ENCODE measurements around the gene CTNNA1.
A peak's percentile ranks its signal among the peaks of the same experiment; 100 is the strongest.

CTNNA1 gene

GRCh38 chr5:138869038-138869437 lies 115.8 kb downstream of the CTNNA1 start:
- no peak for ATAC-seq
- TF ChIP-seq, protein P1, sequence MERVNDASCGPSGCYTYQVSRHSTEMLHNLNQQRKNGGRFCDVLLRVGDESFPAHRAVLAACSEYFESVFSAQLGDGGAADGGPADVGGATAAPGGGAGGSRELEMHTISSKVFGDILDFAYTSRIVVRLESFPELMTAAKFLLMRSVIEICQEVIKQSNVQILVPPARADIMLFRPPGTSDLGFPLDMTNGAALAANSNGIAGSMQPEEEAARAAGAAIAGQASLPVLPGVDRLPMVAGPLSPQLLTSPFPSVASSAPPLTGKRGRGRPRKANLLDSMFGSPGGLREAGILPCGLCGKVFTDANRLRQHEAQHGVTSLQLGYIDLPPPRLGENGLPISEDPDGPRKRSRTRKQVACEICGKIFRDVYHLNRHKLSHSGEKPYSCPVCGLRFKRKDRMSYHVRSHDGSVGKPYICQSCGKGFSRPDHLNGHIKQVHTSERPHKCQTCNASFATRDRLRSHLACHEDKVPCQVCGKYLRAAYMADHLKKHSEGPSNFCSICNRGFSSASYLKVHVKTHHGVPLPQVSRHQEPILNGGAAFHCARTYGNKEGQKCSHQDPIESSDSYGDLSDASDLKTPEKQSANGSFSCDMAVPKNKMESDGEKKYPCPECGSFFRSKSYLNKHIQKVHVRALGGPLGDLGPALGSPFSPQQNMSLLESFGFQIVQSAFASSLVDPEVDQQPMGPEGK (CRISPR knock-in tag; IDR thresholded peaks at IDR 0.05; ENCODE audit: borderline replicate concordance), result no peak
- TF ChIP-seq SNAI2 (CRISPR knock-in tag; IDR thresholded peaks at IDR 0.05), result no peak
- no peak for TF ChIP-seq ISL1 (CRISPR knock-in tag; IDR thresholded peaks at IDR 0.05)
- TF ChIP-seq ZNF565 (CRISPR knock-in tag; conservative IDR thresholded peaks at IDR 0.05; ENCODE audit: low read depth), result no peak
- TF ChIP-seq ESRRG (CRISPR knock-in tag; IDR thresholded peaks at IDR 0.05), result no peak
- TF ChIP-seq TCF4 (CRISPR knock-in tag; IDR thresholded peaks at IDR 0.05; ENCODE audit: borderline replicate concordance), result no peak
- TF ChIP-seq OSR1 (CRISPR knock-in tag; IDR thresholded peaks at IDR 0.05), result no peak
- TF ChIP-seq RARB (CRISPR knock-in tag; IDR thresholded peaks at IDR 0.05), result no peak
- TF ChIP-seq BACH2 (CRISPR knock-in tag; IDR thresholded peaks at IDR 0.05; ENCODE audit: borderline replicate concordance), result no peak
- no peak for TF ChIP-seq ARNTL (CRISPR knock-in tag; IDR thresholded peaks at IDR 0.05; ENCODE audit: borderline replicate concordance, low read depth)
- TF ChIP-seq ZFP30 (CRISPR knock-in tag; IDR thresholded peaks at IDR 0.05), result no peak
- no peak for TF ChIP-seq ZC3H10 (CRISPR knock-in tag; IDR thresholded peaks at IDR 0.05)

DNA sequence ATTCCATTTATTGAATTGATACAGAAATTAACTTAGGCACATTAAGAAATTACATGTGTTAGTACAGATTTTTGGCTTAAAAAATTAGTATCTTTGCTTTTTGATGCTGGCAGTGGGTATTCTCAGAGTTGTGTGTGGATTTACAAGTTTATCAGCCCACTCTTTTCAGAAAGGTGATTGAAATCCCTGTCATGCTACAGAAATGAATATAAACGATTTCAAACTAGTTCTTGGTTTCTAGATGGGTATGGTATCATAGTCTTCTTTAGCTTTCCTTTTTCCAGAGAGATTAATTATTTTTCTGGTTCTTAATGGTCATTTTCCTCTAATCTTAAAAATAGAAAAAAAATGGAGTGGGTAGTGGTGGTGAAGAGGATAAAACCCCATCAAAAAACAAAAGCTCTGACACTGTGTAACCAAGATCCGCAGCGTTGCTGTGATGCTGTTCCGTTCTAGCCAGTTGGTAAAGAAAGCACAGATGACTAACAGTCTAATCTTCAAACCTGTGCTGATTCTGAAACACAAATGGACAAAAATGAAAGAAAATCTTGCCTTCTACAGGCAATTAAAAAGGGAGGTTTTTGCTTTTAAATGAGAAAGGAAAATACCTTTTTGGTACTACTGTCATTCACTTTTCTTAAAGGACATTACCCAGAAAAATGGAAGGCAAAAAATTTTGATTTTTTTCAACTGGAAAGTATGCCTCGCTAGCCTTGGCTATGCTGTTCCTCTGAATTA lies 116.7 kb downstream of the CTNNA1 start:
- TF ChIP-seq ZC3H10 (CRISPR knock-in tag; IDR thresholded peaks at IDR 0.05), result no peak
- ATAC-seq, result peak; percentile 39

- no peak for ATAC-seq
- no peak for TF ChIP-seq ZNF8 (CRISPR knock-in tag; IDR thresholded peaks at IDR 0.05)
- TF ChIP-seq CSDC2 (CRISPR knock-in tag; IDR thresholded peaks at IDR 0.05), result no peak
- TF ChIP-seq, protein P2, sequence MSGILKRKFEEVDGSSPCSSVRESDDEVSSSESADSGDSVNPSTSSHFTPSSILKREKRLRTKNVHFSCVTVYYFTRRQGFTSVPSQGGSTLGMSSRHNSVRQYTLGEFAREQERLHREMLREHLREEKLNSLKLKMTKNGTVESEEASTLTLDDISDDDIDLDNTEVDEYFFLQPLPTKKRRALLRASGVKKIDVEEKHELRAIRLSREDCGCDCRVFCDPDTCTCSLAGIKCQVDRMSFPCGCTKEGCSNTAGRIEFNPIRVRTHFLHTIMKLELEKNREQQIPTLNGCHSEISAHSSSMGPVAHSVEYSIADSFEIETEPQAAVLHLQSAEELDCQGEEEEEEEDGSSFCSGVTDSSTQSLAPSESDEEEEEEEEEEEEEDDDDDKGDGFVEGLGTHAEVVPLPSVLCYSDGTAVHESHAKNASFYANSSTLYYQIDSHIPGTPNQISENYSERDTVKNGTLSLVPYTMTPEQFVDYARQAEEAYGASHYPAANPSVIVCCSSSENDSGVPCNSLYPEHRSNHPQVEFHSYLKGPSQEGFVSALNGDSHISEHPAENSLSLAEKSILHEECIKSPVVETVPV (CRISPR knock-in tag; IDR thresholded peaks at IDR 0.05), result no peak
- TF ChIP-seq, protein P3, sequence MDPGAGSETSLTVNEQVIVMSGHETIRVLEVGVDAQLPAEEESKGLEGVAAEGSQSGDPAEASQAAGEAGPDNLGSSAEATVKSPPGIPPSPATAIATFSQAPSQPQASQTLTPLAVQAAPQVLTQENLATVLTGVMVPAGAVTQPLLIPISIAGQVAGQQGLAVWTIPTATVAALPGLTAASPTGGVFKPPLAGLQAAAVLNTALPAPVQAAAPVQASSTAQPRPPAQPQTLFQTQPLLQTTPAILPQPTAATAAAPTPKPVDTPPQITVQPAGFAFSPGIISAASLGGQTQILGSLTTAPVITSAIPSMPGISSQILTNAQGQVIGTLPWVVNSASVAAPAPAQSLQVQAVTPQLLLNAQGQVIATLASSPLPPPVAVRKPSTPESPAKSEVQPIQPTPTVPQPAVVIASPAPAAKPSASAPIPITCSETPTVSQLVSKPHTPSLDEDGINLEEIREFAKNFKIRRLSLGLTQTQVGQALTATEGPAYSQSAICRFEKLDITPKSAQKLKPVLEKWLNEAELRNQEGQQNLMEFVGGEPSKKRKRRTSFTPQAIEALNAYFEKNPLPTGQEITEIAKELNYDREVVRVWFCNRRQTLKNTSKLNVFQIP (CRISPR knock-in tag; IDR thresholded peaks at IDR 0.05; ENCODE audit: borderline replicate concordance, low read depth), result no peak
- TF ChIP-seq ZNF565 (CRISPR knock-in tag; conservative IDR thresholded peaks at IDR 0.05; ENCODE audit: low read depth), result no peak
- TF ChIP-seq, protein P1 (CRISPR knock-in tag; IDR thresholded peaks at IDR 0.05; ENCODE audit: borderline replicate concordance), result no peak
- no peak for TF ChIP-seq GLIS3 (CRISPR knock-in tag; IDR thresholded peaks at IDR 0.05)
Observed at GRCh38 chr5:138870611-138871010, 117.4 kb downstream of the CTNNA1 start.

DNA sequence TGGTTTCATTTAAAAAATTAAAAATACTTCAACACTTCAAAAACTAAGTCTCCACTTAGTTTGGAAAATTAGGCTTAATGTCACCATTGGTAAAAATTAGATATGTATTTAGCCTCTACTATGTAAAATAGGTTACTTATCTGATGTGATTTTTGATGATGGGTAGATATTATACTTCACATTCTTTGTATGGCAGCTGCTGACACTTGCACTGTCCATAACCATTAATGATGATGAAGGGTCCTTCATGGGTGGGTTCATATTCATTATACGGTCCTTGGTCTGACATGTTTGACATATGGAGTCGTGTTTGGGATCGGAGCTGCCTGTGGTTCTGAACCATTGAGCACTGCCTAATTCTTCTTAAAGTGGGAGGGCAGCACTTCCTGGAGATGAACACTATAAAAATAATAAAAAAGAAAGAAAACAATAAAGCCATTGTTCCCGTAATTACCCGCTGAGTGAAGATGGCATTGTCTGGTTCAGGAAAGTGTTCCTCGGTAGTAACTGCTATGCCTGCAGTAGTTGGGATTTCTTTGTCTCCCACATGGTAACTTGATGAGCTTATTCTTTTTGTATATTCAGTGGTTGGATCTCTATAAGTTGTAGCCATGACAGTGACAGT lies 119.7 kb downstream of the CTNNA1 start:
- no peak for ATAC-seq
- TF ChIP-seq RARB (CRISPR knock-in tag; IDR thresholded peaks at IDR 0.05) (no peak), ZFP3 (CRISPR knock-in tag; IDR thresholded peaks at IDR 0.05) (no peak), ZNF70 (CRISPR knock-in tag; IDR thresholded peaks at IDR 0.05) (no peak), BACH2 (CRISPR knock-in tag; IDR thresholded peaks at IDR 0.05; ENCODE audit: borderline replicate concordance) (no peak), OSR1 (CRISPR knock-in tag; IDR thresholded peaks at IDR 0.05) (no peak), TOX (CRISPR knock-in tag; IDR thresholded peaks at IDR 0.05; ENCODE audit: borderline replicate concordance) (no peak), SNAI2 (CRISPR knock-in tag; IDR thresholded peaks at IDR 0.05) (no peak), TCF4 (CRISPR knock-in tag; IDR thresholded peaks at IDR 0.05; ENCODE audit: borderline replicate concordance) (no peak), ZNF8 (CRISPR knock-in tag; IDR thresholded peaks at IDR 0.05) (no peak), ZFP30 (CRISPR knock-in tag; IDR thresholded peaks at IDR 0.05) (no peak), PPARA (CRISPR knock-in tag; IDR thresholded peaks at IDR 0.05; ENCODE audit: borderline replicate concordance) (no peak), ZNF565 (CRISPR knock-in tag; conservative IDR thresholded peaks at IDR 0.05; ENCODE audit: low read depth) (no peak), GLIS3 (CRISPR knock-in tag; IDR thresholded peaks at IDR 0.05) (no peak), ISL1 (CRISPR knock-in tag; IDR thresholded peaks at IDR 0.05) (no peak)
- TF ChIP-seq, protein P4, sequence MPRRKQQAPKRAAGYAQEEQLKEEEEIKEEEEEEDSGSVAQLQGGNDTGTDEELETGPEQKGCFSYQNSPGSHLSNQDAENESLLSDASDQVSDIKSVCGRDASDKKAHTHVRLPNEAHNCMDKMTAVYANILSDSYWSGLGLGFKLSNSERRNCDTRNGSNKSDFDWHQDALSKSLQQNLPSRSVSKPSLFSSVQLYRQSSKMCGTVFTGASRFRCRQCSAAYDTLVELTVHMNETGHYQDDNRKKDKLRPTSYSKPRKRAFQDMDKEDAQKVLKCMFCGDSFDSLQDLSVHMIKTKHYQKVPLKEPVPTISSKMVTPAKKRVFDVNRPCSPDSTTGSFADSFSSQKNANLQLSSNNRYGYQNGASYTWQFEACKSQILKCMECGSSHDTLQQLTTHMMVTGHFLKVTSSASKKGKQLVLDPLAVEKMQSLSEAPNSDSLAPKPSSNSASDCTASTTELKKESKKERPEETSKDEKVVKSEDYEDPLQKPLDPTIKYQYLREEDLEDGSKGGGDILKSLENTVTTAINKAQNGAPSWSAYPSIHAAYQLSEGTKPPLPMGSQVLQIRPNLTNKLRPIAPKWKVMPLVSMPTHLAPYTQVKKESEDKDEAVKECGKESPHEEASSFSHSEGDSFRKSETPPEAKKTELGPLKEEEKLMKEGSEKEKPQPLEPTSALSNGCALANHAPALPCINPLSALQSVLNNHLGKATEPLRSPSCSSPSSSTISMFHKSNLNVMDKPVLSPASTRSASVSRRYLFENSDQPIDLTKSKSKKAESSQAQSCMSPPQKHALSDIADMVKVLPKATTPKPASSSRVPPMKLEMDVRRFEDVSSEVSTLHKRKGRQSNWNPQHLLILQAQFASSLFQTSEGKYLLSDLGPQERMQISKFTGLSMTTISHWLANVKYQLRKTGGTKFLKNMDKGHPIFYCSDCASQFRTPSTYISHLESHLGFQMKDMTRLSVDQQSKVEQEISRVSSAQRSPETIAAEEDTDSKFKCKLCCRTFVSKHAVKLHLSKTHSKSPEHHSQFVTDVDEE (CRISPR knock-in tag; IDR thresholded peaks at IDR 0.05), result no peak
- TF ChIP-seq, protein P1 (CRISPR knock-in tag; IDR thresholded peaks at IDR 0.05; ENCODE audit: borderline replicate concordance), result no peak

Data from SK-N-SH treated with all-trans-retinoic acid at 6 μM for 48 hours (cell line).